OCI-LY7 (cell line): Measurements from ENCODE around the gene ZNF407. TPM values are rescaled to one million over a fixed set of nuclear protein-coding genes. Genes with fewer than 3 reads are reported as not detected.

Source experiments
- BruUV-seq: library from RNA; stranded (reverse); fragments of 400-500 nt; replicated peaks from 2 replicates; lab custom pipeline; 2021; lab: Mats Ljungman, UMichigan
- CTCF ChIA-PET: fragments of 300-600 bp; sonication (Branson Sonifier 250); formaldehyde crosslinking; loops from one replicate; lab custom pipeline; 2022; ENCODE audit warnings: antibody characterized with exemption; ENCODE audit not compliant: unreplicated experiment; lab: Charles Lee
- POLR2A ChIA-PET: fragments of 300-600 bp; sonication (Branson Sonifier 250); formaldehyde crosslinking; loops from one replicate; lab custom pipeline; 2022; ENCODE audit warnings: antibody characterized with exemption; lab: Charles Lee
- DNase-seq: peaks from one replicate; pipeline ENCODE4 v3.0.0-alpha.2; 2015; ENCODE audit warnings: low spot score
- H2AFZ ChIP-seq: fragments of 200-600 bp; sonication (generic), shearing (Covaris generic); 2 replicates; pipeline ENCODE4 v1.6.1; 2014; ENCODE audit warnings: mild to moderate bottlenecking, antibody characterized with exemption, low read length, moderate library complexity
- H3K27ac ChIP-seq: fragments of 200-600 bp; sonication (generic); 2 replicates; pipeline ENCODE4 v1.5.1; 2014; ENCODE audit warnings: mixed run types, low read depth, mild to moderate bottlenecking, moderate library complexity, low read length, inconsistent platforms; ENCODE audit not compliant: poor library complexity, severe bottlenecking
- H3K36me3 ChIP-seq: fragments of 200-600 bp; sonication (generic); 2 replicates; pipeline ENCODE4 v1.6.1; 2014; ENCODE audit warnings: mild to moderate bottlenecking, antibody characterized with exemption, low read length, moderate library complexity, mixed read lengths; ENCODE audit not compliant: insufficient read depth
- H3K4me1 ChIP-seq: fragments of 200-600 bp; sonication (generic); 2 replicates; pipeline ENCODE4 v1.5.1; 2014; ENCODE audit warnings: mild to moderate bottlenecking, low read length; ENCODE audit not compliant: insufficient read depth, poor library complexity, severe bottlenecking
- H3K4me2 ChIP-seq: fragments of 200-600 bp; sonication (generic); 2 replicates; pipeline ENCODE4 v1.6.1; 2014; ENCODE audit warnings: mild to moderate bottlenecking, low read length
- H3K4me3 ChIP-seq: fragments of 200-600 bp; sonication (generic); 2 replicates; pipeline ENCODE4 v1.5.1; 2014; ENCODE audit warnings: mild to moderate bottlenecking, low read depth, low read length; ENCODE audit not compliant: poor library complexity, severe bottlenecking
- H3K79me2 ChIP-seq: fragments of 200-600 bp; sonication (generic); 2 replicates; pipeline ENCODE4 v1.6.1; 2016; ENCODE audit warnings: low read depth, mild to moderate bottlenecking, low read length, moderate library complexity, mixed read lengths; ENCODE audit not compliant: insufficient read depth
- H3K9me2 ChIP-seq: fragments of 200-600 bp; sonication (generic); 2 replicates; pipeline ENCODE4 v1.6.1; 2016; ENCODE audit warnings: mild to moderate bottlenecking, low read length, mixed read lengths; ENCODE audit not compliant: insufficient read depth
- H3K9me3 ChIP-seq: fragments of 200-600 bp; sonication (generic); 2 replicates; pipeline ENCODE4 v1.6.1; 2014; ENCODE audit warnings: mild to moderate bottlenecking, mixed run types, low read length, mixed read lengths
- H4K20me1 ChIP-seq: fragments of 200-600 bp; sonication (generic); 2 replicates; pipeline ENCODE4 v1.6.1; 2014; ENCODE audit warnings: mild to moderate bottlenecking, antibody characterized with exemption, low read length, moderate library complexity, mixed read lengths; ENCODE audit not compliant: insufficient read depth
- CTCF ChIP-seq: fragments of 200-600 bp; sonication (generic); conservative IDR thresholded peaks from 2 replicates; pipeline ENCODE4 v1.5.1; 2014; ENCODE audit warnings: mild to moderate bottlenecking, antibody characterized with exemption, low read length, moderate library complexity, mixed read lengths
- EZH2phosphoT487 ChIP-seq: fragments of 200-600 bp; sonication (generic); IDR thresholded peaks from 2 replicates; pipeline ENCODE4 v1.6.1; 2018; ENCODE audit warnings: low read depth, borderline replicate concordance, mild to moderate bottlenecking, mixed run types, antibody characterized with exemption, low read length, moderate library complexity, mixed read lengths
- intact Hi-C: fragments of 100-400 bp; cut with micrococcal nuclease; formaldehyde crosslinking; loops from one replicate; pipeline ENCODE4 v1.10.0; 2022; ENCODE audit not compliant: unreplicated experiment
- total RNA-seq, 2 experiments: library from RNA; depleted of rRNA in 1 of 2; stranded (reverse); fragments of >200 nt in 1 of 2; shearing (Covaris generic) in 1 of 2; gene quantifications; 2 replicates each; pipeline ENCODE4 v1.2.3, GENCODE V29; 2014 to 2022

The ZNF407 gene
- total RNA-seq, 2 experiments from 2014 or later: 8.9 to 11.9 TPM

GRCh38 chr18:74778191-74778847, 180.6 kb downstream of the ZNF407 start:
- Histone ChIP-seq H3K36me3 (no peaks in the 10 kb centered on the region), H2AFZ (no peak overlapping the region), H3K27ac (no peak overlapping the region), H3K79me2 (no peaks in the 10 kb centered on the region), H3K4me1 (no peaks in the 10 kb centered on the region), H3K4me3 (no peak overlapping the region), H3K4me2 (no peak overlapping the region), H4K20me1 (no peaks in the 10 kb centered on the region), H3K9me2 (no peaks in the 10 kb centered on the region), H3K9me3 (no peaks in the 10 kb centered on the region)
- ChIA-PET POLR2A (no interaction called here), CTCF (no interaction called here)
- no peak for DNase-seq
- TF ChIP-seq CTCF (no peak), EZH2phosphoT487 (no peak)
- intact Hi-C loops: no loop called here
- BruUV-seq: no TSS peak

GRCh38 chr18:74784752-74785151, 187.1 kb downstream of the ZNF407 start:
- CTCF ChIA-PET: no interaction called here
- Histone ChIP-seq H2AFZ (no peak overlapping the region), H3K4me2 (no peak overlapping the region), H3K4me1 (no peaks in the 10 kb centered on the region), H3K9me2 (no peaks in the 10 kb centered on the region), H3K9me3 (no peaks in the 10 kb centered on the region), H3K36me3 (no peaks in the 10 kb centered on the region), H3K4me3 (no peak overlapping the region), H3K27ac (no peak overlapping the region), H4K20me1 (no peaks in the 10 kb centered on the region), H3K79me2 (no peaks in the 10 kb centered on the region)
- TF ChIP-seq EZH2phosphoT487 (no peak), CTCF (no peak)
- POLR2A ChIA-PET: no interaction called here
- no peak for DNase-seq
- intact Hi-C loops: no loop called here
- BruUV-seq: no TSS peak

- H3K9me2 ChIP-seq: no peaks in the 10 kb centered on the region
- no peak for DNase-seq
- H3K4me2 ChIP-seq: no peak overlapping the region
- H3K79me2 ChIP-seq: no peaks in the 10 kb centered on the region
- intact Hi-C loops: no loop called here
- ChIA-PET POLR2A (no interaction called here), CTCF (no interaction called here)
- H3K9me3 ChIP-seq: no peaks in the 10 kb centered on the region
- H4K20me1 ChIP-seq: no peaks in the 10 kb centered on the region
- no TSS peak for BruUV-seq
- no peak overlapping the region for H3K27ac ChIP-seq
- no peaks in the 10 kb centered on the region for H3K36me3 ChIP-seq
- no peak overlapping the region for H2AFZ ChIP-seq
- TF ChIP-seq CTCF (no peak), EZH2phosphoT487 (no peak)
- H3K4me1 ChIP-seq: no peaks in the 10 kb centered on the region
- no peak overlapping the region for H3K4me3 ChIP-seq
Measured at GRCh38 chr18:74785632-74786031, 188.0 kb downstream of the ZNF407 start.
